ENCODE measurements around the gene FNDC3A.
"Not testable (repeated sequence)": the region's sequence is repeated elsewhere in the genome, so short reads cannot be mapped to it uniquely, and the experiment has no call there.

Gene FNDC3A

DNA sequence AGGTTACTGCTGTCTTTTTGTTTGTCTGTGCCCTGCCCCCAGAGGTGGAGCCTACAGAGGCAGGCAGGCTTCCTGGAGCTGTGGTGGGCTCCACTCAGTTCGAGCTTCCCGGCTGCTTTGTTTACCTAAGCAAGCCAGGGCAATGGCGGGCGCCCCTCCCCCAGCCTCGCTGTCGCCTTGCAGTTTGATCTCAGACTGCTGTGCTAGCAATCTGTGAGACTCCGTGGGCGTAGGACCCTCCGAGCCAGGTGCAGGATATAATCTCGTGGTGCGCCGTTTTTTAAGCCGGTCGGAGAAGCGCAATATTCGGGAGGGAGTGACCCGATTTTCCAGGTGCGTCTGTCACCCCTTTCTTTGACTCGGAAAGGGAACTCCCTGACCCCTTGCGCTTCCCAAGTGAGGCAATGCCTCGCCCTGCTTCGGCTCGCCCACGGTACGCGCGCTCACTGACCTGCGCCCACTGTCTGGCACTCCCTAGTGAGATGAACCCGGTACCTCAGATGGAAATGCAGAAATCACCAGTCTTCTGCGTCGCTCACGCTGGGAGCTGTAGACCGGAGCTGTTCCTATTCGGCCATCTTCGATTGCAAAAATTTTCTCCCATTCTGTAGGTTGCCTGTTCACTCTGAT lies 182.4 kb downstream of the FNDC3A start:
- not testable (repeated sequence) for DNase-seq

DNA sequence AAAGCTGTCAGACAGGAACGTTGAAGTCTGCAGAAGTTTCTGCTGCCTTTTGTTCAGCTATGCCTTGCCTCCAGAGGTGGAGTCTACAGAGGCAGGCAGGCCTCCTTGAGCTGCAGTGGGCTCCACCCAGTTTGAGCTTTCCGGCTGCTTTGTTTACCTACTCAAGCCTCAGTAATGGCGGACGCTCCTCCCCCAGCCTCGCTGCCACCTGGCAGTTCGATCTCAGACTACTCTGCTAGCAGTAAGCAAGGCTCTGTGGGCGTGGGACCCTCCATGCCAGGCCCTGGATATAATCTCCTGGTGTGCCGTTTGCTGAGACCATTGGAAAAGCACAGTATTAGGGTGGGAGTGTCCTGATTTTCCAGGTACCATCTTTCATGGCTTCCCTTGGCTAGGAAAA lies 187.4 kb downstream of the FNDC3A start:
- not testable (repeated sequence) for DNase-seq

DNA sequence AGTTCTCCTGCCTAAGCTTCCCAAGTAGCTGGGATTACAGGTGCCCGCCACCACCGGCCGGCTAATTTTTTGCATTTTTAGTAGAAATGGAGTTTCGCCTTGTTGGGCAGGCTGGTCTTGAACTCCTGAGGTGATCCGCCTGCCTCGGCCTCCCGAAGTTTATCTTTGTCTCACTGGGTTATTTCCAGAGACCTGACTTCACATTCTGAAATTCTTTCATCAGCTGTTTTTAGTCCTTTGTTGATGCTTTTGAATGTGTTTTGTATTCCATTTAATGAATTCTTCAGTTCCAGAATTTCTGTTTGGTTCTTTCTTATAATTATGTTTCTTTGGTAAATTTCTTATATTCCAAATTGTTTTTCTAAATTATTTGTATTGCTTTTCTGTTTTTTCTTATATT lies 189.0 kb downstream of the FNDC3A start:
- DNase-seq = no peak

DNA sequence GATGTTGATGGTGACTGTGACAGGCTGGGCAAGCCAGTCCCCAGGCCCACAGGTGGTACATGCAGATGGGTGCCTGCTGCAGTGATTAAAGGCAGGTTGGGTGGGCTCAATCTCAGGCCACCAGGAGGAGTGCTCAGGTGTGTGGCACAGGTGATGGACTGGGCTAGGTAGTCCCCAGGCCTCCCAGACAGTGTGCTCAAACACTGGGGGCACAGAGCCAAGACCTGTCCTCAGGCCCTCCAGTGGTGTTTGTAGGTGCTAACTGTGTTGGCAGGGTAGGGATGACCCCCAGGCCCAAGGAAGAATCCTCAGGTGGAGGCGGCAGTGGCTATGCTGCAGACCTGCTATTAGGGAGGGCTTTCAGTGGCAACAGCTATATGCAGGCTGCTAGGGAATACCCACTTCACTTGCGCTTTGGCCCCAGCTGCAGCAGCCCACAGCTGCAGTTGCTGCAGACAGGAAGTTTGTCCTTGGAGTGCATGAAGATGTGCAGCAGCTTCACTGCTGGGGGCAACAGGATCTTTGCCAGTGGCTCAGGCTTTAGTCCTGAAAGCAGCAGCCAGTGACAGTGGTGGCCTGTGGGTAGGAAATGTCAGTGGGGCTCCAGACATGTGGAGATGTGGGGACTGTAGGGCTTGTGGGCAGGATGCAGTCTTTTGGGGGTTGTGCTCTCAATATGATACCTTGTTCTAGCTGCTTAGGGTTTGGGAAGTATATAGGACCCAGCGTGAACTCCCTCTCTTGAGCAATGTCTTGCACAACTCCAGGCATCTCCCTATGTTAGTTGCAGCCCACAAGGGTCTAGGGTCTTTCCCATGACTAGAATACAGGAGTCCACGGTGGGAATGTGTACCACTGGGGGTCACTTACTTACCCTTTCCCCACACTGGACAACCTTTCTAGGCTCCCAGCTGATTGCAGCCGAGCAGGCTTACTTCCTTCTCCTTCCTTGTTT lies 190.4 kb downstream of the FNDC3A start:
- no peak for DNase-seq

DNA sequence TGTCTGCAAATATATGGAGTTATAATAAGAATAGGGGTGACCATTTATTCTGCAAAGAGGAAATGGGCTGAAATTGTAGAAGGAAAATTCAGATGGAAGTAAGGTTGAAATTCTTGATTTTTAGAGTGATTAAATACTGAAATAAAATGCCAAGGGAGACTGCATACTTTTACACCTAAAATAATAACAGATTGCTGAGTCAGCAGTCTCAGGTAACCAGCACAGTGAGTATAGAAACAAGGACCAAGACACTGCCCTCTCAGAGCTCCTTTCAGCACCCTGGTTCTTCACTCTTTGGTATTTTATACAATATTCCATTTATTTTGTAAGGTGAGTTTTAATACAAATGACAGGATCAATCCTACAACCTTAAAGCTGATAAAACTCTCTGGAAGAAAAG lies 195.6 kb downstream of the FNDC3A start:
- DNase-seq = no peak

DNA sequence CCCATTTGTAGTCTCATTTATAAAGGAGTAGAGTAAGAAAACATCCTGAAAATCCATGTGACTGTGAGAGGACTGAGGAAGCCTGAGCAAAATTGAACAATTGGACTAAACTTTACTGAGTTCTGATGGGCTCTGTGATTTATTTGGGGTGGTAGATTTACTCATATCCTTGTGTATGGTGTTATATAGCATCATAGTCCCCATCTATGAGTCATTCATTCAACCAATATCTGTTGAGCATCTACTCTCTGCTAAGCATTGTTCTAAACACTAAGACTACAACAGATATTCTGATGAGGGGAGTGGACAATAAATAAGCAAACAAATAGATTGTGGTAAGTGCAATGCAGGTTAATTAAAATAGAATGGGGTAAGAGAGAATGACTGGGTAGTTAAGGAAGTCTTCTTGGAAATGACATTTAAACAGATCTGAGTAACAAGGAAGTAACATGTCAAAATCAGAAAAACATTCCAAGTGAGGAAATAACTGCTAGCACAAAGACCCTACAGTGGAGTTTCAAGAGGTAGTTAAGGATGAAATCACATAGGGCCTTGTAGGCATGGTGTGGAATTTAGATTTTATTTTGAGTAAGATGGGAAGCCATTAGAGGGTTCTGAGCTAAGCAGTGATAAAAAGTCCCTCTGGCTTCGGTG lies 208.1 kb downstream of the FNDC3A start:
- peak; percentile 7 for DNase-seq

DNA sequence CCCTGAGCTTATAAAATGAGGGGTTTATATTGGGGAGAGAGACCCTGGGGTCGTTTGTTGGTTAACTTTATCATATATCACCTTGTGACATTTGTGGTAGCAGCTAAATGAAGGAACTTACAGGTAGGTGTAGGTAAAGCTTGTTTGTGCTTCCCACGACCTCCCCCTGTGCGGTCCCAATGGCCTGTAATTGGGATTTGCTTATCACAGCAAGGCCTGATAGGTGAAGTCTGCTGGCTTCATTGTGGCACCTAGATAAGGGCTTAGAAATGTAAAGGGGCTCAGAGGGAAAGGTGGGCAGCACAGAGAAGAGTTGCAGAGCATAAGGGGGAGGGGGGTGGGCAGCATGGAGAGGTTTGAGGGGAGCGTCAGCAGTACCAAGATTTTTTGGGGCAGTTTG lies 208.9 kb downstream of the FNDC3A start:
- DNase-seq = no peak

DNA sequence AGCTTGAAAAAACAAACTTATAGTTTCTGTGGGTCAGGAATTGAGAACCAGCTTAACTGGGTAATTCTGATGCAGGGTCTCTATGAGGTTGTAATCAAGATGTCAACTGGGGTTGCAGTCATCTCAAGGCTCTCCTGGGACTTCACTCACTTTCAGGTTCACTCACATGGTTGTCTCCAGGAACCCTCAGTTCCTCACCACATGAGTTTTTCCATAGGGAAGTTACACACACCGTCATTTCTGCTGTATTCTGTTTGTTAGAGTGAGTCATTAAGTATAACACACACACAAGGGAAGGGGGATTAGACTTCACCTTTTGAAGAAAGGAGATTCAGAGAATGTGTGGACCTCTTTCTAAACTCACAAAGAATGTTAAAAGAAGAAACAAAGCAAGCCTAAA lies 209.6 kb downstream of the FNDC3A start:
- peak; percentile 11 for DNase-seq

DNA sequence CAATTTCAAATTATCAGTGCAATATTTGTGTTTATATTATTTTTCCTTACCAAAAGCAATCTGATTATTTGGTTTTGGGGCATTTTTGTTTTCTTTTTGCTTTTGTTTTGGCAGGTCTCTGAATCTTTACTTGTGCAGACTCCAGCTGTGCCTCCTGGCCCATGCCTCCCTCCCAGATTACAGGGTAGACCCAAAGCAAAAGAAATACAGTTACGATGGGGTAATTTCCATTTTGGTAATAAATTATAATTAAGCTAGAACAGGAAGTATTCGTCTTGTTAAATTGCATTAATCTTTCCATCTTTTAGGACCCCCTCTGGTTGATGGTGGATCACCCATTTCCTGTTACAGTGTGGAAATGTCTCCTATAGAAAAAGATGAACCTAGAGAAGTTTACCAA lies 215.2 kb downstream of the FNDC3A start:
- no peak for DNase-seq

DNA sequence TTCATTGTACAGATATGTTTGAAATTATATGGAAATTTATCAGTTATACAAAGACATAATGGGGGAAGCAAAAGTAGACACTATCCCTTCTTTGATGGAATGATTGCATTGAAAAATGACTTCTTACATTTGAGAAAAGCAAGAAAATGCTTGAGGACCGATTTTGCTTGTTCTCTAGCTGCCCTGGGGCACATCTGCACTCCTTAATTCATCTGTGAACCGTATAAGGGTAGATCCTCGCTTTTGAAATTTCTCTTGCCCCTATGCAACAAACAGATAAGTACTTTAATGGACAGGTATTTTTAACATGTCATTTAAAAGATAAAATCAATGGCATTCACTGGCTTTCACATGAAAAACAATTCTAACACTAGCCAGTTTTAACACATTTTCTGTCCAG lies 230.9 kb downstream of the FNDC3A start:
- DNase-seq = no peak

DNA sequence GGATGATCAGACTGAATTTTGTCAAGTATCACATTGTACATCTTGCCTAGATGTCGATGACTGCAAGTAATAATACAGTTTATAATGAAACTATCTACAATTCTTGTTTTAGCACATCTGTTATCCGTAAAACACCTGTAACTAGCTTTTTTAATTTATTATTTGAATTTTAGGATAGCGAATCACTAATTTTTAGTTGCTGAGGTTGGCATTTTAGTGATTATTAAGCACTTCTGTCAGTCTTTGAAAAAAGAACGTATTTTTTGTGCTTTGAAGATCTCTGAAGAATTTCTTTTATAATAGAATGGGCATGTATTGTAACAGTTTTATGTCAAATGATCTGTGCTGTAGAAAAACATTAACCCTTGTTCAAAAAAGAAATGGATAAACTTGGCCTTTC lies 232.9 kb downstream of the FNDC3A start:
- no peak for DNase-seq

DNA sequence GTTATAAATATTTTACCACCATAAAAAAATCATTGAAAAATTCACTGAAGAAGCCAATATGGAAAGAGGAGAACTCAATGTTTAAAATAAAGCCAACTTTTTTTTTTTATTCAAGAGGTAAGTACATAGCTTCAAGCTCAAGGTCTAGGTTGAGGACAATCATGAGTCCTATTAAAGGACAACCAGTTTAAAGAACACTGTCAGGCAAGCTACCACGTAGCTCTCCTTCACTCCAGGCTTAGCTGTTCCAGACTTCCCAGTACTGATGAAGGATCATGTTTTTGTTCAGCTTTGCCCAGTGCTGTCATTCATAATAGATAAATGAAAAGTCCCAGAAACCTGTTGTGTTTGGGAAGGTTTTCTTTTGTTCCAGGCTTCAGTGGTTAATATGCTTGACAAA lies 234.4 kb downstream of the FNDC3A start:
- no peak for DNase-seq

DNA sequence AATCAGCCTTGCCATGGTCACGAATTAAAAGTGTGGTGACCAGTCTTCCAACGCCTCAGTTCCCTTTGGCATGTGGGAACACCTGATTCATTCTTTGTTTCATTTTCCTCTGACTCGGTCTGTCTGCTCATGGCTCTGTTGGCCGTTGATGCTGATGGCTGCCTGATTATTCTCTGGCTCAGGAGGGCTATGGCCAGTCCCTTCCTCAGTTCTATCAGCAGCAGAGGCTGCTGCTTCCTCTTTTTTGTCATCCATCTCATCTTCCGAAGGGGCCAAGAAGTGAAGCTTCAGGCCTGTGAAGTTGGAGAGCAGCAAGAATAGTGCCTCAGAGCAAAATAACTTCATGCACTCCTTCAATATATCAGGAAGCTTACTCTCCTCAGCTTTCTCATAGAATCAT lies 235.0 kb downstream of the FNDC3A start:
- no peak for DNase-seq

DNA sequence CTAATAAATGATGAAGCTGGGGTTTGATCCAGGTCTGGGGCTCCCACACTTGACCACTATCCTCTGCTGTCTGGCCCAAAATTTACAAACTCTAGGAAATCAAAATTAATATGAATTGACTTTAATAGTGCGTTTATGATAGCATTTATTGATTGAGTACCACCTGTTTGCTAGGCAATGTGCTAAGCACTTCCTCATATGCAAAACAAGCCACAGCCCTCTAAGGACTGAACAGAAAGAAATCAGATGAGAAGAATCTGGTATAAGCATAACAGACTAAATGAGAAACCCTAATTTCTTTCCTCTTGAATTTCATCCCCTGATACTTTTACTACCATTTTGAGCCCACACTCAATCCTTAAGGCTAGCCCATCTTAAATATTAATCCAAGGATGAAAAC lies 237.8 kb downstream of the FNDC3A start:
- no peak for DNase-seq

DNA sequence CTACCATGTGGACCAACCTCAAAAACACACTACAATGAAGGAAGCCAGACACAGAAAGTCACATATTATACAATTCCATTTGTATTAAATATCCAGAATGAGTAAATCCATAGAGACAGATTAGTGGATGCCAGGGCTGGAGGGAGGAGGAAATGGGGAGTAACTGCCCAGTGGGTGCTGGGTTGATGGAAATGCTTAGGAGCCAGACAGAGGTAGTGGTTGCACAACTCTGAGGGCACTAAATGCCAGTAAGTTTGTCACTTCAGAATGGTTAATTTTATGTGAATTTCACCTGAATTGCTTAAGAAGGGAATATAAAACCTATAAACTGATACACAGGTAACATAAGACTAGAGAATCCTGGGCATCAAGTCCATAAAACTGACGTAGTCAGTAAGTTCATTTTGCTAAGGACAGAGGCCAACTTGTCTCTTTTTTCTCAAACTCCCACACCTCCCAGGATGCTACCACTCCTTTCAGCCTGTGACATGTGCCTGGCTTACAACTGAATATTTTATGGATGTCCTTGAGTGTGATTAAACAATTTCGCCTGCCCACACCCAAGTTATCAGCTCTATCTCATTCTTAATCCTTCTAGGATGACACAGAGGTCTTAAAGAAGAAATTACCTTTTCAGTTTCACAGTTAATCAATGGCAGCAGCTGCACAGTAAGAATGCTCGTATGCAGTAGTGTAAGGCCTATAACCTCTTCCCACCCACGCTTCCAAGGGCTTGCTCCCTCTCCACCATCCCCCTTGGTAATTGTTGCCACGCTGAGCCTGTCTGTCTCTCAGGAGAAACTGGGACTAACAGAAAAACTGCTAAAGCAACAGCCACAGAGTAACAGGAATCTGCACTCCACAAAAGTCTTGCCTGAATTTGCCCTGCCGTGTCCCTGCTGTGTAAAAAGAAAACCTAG lies 238.5 kb downstream of the FNDC3A start:
- no peak for DNase-seq

DNA sequence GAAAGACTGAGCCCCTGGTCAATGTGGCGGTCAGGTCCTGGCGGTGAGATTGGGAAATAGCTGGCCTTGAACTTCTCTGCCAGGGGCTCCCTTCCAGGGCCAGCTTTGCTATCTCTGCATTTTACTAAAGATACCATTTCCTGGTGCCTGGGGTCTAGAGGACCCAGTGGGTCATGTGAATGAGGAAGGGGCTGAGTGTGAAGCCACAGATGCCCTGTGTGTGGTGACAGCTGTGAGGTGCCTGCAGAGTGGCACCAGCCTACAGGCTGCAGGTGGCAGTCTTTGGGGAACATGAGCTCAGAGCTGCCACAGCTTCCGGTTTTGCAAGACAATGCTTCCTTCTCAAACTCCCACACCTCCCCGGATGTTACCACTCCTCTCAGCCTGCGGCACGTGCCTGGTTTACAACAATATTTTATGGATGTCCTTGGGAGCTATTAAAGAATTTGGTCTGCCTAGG lies 239.2 kb downstream of the FNDC3A start:
- DNase-seq = peak; percentile 69

DNA sequence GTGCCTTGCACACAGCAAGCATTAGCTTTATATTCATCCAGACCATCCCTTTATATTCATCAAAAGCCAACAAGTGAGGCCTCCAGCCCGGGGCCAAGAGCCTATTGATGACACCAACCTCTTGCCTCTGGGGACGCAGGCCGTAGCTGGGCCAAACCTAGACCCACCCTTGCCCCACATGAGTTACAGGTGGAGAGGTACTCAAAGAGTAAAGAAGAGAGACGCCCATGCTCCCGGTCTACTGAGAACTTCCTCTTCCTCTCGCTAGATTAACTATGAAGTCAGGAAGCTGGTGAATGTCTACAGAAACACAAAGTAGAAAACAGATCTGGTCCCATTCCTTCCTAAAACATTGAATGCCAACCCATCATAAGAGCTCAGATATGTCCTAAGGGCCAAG lies 240.6 kb downstream of the FNDC3A start:
- DNase-seq = no peak

DNA sequence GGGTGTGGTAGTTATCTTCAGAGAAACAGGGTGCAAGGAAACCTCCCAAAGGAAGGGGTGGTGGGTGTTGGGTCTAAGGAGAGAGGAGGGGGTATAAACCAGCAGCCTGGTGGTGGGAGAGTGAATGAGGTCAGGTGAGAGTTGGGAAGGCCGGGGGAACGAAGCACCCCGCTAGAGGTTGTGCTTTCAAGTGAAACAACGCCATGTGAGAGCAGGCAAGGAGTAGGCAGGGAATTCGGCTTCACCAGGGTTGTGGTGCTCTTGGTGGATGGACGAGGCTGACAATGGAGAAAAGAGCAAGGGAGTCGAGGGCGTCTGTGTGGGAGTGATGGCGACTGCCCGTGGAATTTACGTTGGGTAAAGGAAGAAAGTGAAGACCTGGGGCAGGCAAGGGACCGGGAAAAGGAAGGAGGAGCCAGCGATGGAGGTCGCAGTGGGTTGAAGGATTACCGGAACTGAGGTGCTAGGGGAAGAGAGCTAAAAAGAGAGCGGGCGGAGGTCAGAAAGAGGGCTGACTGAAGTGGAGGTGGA lies 242.3 kb downstream of the FNDC3A start:
- no peak for DNase-seq

DNA sequence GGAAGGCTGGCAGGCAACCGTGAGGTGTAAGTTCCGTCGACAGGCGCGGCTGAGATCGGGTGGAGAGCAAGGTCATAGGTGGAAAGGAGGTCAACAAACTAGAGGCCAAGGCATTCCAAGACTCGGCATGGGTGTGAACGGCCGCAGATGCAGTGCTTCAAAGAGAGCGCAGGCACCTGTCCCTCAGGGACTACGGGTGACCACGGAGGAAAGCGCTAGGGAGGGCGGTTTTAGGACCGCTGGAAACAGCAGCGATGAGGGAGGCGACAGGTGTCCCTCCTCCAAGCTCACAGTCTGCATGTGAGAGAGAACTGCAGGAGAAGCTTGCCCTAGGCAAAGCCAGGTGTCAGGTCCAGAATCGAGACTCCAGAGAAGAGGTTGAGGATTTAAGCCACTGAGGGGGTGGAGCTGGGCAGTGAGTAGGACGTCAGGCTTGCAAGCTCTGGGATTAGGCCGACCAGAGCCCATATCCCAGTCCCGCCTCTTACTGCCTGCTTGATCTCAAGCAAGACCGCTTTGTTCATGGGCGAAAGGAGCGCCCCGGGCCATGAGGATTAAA lies 242.9 kb downstream of the FNDC3A start:
- no peak for DNase-seq

DNA sequence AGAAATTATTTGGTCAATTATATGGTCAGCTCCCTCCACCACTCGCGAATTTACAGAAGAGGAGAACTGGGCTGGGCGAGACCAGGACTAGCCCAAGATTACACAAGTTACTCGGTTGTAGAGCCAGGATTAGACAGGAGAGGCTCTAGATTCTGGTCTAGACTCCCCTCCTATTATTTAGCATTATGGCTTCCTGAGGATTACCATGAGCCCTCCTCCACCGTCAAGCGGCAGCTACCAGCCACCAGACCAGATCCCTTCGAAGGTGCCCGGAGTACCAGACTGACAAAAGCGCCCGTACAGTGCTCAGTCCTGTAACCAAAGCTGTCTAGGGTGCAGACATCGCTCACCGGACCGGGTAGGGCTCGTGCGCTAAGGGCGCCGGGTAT lies 243.9 kb downstream of the FNDC3A start:
- DNase-seq = peak; percentile 3

DNA sequence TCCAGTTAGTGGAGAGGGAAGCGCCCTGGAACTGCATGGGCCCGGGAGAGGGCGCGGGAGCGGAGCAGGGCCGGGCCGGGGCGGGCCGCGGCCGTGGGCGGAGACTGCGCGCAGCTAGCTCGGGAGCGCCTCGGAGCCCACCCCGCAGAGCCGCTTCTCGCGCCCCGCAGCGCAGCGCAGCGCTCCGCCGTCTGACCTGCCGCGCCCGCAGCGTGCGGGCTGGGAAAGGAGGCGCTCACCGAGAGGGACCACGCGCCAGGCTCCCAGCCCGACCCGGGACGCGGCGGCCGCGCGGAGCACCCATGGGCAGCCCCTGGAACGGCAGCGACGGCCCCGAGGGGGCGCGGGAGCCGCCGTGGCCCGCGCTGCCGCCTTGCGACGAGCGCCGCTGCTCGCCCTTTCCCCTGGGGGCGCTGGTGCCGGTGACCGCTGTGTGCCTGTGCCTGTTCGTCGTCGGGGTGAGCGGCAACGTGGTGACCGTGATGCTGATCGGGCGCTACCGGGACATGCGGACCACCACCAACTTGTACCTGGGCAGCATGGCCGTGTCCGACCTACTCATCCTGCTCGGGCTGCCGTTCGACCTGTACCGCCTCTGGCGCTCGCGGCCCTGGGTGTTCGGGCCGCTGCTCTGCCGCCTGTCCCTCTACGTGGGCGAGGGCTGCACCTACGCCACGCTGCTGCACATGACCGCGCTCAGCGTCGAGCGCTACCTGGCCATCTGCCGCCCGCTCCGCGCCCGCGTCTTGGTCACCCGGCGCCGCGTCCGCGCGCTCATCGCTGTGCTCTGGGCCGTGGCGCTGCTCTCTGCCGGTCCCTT lies 244.5 kb downstream of the FNDC3A start, which contains the start of gene MLNR:
MLNR (plus strand) TSS at position 303 of the 820 bp plus-strand sequence; CDS start at position 303, 0 bp downstream.
- peak; percentile 37 for DNase-seq

Data from activated CD4-positive, alpha-beta T cell treated with anti-CD3 and anti-CD28 coated beads, Interleukin-2, Interleukin-6, amounts not matched to agents 100 ng/mL and 50 ng/mL, durations not matched to agents 16 hours and 8 hours (primary cell).